Neural crest cell (in vitro differentiated cells): ENCODE results near the gene NUP35. TPM values are rescaled to one million over a fixed set of nuclear protein-coding genes. Genes with fewer than 3 reads are reported as not detected.

ENCODE experiments used
- DNase-seq: peaks from one replicate; pipeline ENCODE4 v3.0.0; 2021; ENCODE audit warnings: low read depth, mixed read lengths, low spot score
- H3K27ac Mint-ChIP-seq: one replicate; pipeline ENCODE4 v1.8.0; 2021; ENCODE audit warnings: mild to moderate bottlenecking, mixed read lengths; ENCODE audit not compliant: unreplicated experiment
- H3K27me3 Mint-ChIP-seq: 2 replicates; pipeline ENCODE4 v1.8.0; 2021; ENCODE audit warnings: low read depth, mild to moderate bottlenecking, mixed read lengths
- H3K36me3 Mint-ChIP-seq: 2 replicates; pipeline ENCODE4 v1.8.0; 2021; ENCODE audit warnings: low read depth, mild to moderate bottlenecking, mixed read lengths
- H3K4me1 Mint-ChIP-seq: 2 replicates; pipeline ENCODE4 v1.8.0; 2021; ENCODE audit warnings: mixed read lengths
- H3K4me3 Mint-ChIP-seq: one replicate; pipeline ENCODE4 v1.8.0; 2021; ENCODE audit warnings: mild to moderate bottlenecking, mixed read lengths
- H3K9me3 Mint-ChIP-seq: 2 replicates; pipeline ENCODE4 v1.8.0; 2021; ENCODE audit warnings: mixed read lengths
- CTCF ChIP-seq: fragments of 200-600 bp; sonication (generic); conservative IDR thresholded peaks from 2 replicates; pipeline ENCODE4 v1.5.0; 2021; ENCODE audit warnings: antibody characterized with exemption, mild to moderate bottlenecking
- total RNA-seq: library from RNA; stranded (reverse); gene quantifications from 2 replicates; pipeline ENCODE4 v1.2.1, GENCODE V29; 2021

The NUP35 gene
- total RNA-seq, 1 donor from 2014 or later, result 28.5 TPM

GRCh38 chr2:183088061-183088460 lies 36.2 kb upstream of the NUP35 start:
- Mint-ChIP-seq H3K4me3 (no peak overlapping the region), H3K9me3 (peaks cover 2% of the 10 kb centered on the region), H3K36me3 (peaks cover 2% of the 10 kb centered on the region), H3K27ac (no peak overlapping the region), H3K4me1 (no peaks in the 10 kb centered on the region), H3K27me3 (no peaks in the 10 kb centered on the region)
- no peak for DNase-seq
- no peak for TF ChIP-seq CTCF

GRCh38 chr2:183089192-183089851 lies 34.9 kb upstream of the NUP35 start:
- no peaks in the 10 kb centered on the region for H3K4me1 Mint-ChIP-seq
- no peak overlapping the region for H3K27ac Mint-ChIP-seq
- DNase-seq, result no peak
- peaks cover 2% of the 10 kb centered on the region for H3K36me3 Mint-ChIP-seq
- TF ChIP-seq CTCF, result no peak
- no peak overlapping the region for H3K4me3 Mint-ChIP-seq
- H3K9me3 Mint-ChIP-seq, result peaks cover 4% of the 10 kb centered on the region
- H3K27me3 Mint-ChIP-seq, result no peaks in the 10 kb centered on the region

- H3K36me3 Mint-ChIP-seq, result peaks cover 2% of the 10 kb centered on the region
- no peaks in the 10 kb centered on the region for H3K4me1 Mint-ChIP-seq
Measured at GRCh38 chr2:183091318-183091953, 32.8 kb upstream of the NUP35 start.

GRCh38 chr2:183091954-183092345 lies 32.3 kb upstream of the NUP35 start:
- DNase-seq, result no peak
- peaks cover 4% of the 10 kb centered on the region for H3K9me3 Mint-ChIP-seq
- H3K27ac Mint-ChIP-seq, result no peak overlapping the region
- no peak for TF ChIP-seq CTCF
- no peak overlapping the region for H3K4me3 Mint-ChIP-seq
- H3K36me3 Mint-ChIP-seq, result peaks cover 2% of the 10 kb centered on the region
- H3K4me1 Mint-ChIP-seq, result no peaks in the 10 kb centered on the region
- no peaks in the 10 kb centered on the region for H3K27me3 Mint-ChIP-seq

More at GRCh38 chr2:183091318-183091953, 32.8 kb upstream of the NUP35 start:
- Mint-ChIP-seq H3K9me3 (peaks cover 4% of the 10 kb centered on the region), H3K4me3 (no peak overlapping the region), H3K27me3 (no peaks in the 10 kb centered on the region), H3K27ac (no peak overlapping the region)
- DNase-seq, result no peak
- no peak for TF ChIP-seq CTCF

GRCh38 chr2:183093857-183094657 lies 30.2 kb upstream of the NUP35 start:
- H3K4me3 Mint-ChIP-seq, result no peak overlapping the region
- H3K4me1 Mint-ChIP-seq, result no peaks in the 10 kb centered on the region
- DNase-seq, result no peak
- H3K27ac Mint-ChIP-seq, result no peak overlapping the region
- no peak for TF ChIP-seq CTCF
- H3K27me3 Mint-ChIP-seq, result no peaks in the 10 kb centered on the region
- no peaks in the 10 kb centered on the region for H3K36me3 Mint-ChIP-seq
- H3K9me3 Mint-ChIP-seq, result peaks cover 4% of the 10 kb centered on the region
